ENCODE data around the gene GLP1R.

- TF ChIP-seq CTCF (conservative IDR thresholded peaks at IDR 0.05; ENCODE audit: low read depth, low read length) (no peak), CEBPB (IDR thresholded peaks at IDR 0.05; ENCODE audit: low read depth, low read length) (no peak), BHLHE40 (IDR thresholded peaks at IDR 0.05; ENCODE audit: low read depth, low read length) (no peak), POLR2A (IDR thresholded peaks at IDR 0.05; ENCODE audit: low read depth, low read length) (no peak), RFX5 (IDR thresholded peaks at IDR 0.05; ENCODE audit: low read depth, low read length) (no peak), CHD1 (IDR thresholded peaks at IDR 0.05; ENCODE audit: low read depth, low read length) (no peak), MAZ (IDR thresholded peaks at IDR 0.05; ENCODE audit: borderline replicate concordance, low read depth, low read length) (no peak), USF2 (IDR thresholded peaks at IDR 0.05; ENCODE audit: low read depth, low read length) (no peak), RCOR1 (IDR thresholded peaks at IDR 0.05; ENCODE audit: insufficient replicate concordance, low read length) (no peak), SMC3 (IDR thresholded peaks at IDR 0.05; ENCODE audit: low read depth, low read length) (no peak), FOS (IDR thresholded peaks at IDR 0.05; ENCODE audit: low read depth, low read length) (no peak)
Measured at GRCh38 chr6:39054577-39055142, 6.1 kb downstream of the GLP1R start.
